Hematopoietic multipotent progenitor cell treated with erythropoietin and hydrocortisone succinate and interleukin-3 and kit ligand, for 8 days (in vitro differentiated cells): ENCODE measurements around the gene GBA2.

Experiments
- DNase-seq: peaks from one replicate; pipeline ENCODE4 v3.0.0-alpha.2; 2015

GBA2 gene

DNA sequence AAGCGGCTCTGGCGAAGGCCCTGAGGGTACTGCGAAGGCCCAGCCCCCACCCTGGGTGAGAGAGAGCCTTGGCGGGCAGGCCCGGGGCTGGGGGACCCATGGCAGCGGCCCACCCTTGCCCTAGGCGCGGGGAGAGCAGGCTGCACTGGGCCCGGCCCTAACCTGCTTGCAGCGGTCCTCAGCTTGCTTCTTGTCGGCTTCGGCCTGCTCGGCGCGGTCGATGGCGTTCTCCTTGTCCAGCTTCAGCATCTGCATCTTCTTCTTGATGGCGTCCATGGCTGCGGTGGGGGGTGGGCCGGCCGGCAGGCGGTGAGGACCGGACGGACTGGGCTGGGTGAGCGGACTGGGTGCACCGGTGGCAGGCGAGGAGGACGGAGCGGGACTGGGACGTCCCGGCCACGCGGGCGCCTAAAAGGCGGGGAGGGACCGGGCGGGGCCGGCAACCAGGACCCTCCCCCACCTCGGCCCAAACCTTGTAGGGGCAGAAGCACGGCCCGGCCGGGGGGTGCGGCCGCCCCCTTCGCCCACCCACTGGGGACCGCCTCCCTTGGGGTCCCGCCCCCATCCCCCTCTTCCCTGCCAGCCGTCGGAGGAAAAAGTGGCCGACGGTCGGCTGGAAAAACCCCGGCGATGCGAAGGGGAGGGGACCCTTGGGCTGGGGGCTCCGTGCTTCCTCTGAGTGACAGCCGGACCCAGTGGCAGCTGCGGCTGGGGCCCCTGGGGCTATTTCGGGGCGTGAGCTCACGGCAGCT, 59.3 kb downstream of the GBA2 start, which contains the start of gene TPM2:
TPM2 (minus strand) TSS at position 384 of the 752 bp plus-strand sequence; CDS start at position 276, 108 bp downstream.
- DNase-seq = no peak

DNA sequence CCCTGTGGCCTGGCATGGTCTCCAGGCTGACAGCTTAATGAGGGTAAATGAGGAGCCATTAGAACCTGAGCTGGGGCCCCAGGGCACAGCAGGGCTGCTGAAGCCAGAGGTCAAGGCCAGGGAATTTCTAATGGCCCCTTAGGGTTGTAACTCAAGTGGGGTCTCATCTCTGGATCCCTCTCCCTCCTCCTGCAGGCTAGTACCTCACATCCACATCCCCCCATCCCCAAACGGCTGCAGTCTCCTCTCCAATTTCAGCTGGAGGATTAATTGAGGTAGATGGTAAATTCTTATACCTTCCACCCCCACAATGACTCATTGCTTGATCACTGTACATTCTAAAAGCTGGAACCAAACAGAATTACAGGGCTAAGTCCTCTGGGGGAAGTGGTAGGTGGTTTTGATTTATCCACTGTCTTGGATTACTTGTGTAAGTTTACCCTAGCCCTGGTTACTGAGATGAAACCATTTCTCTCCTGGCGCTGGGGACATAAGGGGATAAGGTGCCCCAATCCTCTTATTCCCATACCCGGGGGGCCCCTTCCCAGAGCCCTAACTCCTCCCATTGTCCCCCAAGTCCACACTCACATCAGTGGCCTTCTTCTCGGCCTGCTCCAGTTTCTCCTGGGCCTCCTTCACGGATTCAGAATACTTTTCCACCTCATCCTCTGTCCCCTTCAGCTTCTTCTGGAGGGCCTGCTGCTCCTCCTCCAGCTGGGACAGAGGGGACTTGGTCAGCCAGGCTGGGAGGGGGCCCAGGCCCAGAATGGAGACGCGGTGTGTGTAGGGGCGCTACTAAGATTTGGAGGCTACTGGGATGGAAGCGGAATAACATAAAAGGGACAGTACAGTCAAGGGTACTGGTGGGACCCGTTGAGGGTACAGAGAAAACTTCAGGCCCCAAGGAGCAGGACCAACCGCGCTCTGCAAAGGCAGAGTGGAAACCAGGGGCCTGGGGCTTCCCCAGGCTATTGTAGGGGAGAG, 60.2 kb downstream of the GBA2 start:
- DNase-seq = no peak

DNA sequence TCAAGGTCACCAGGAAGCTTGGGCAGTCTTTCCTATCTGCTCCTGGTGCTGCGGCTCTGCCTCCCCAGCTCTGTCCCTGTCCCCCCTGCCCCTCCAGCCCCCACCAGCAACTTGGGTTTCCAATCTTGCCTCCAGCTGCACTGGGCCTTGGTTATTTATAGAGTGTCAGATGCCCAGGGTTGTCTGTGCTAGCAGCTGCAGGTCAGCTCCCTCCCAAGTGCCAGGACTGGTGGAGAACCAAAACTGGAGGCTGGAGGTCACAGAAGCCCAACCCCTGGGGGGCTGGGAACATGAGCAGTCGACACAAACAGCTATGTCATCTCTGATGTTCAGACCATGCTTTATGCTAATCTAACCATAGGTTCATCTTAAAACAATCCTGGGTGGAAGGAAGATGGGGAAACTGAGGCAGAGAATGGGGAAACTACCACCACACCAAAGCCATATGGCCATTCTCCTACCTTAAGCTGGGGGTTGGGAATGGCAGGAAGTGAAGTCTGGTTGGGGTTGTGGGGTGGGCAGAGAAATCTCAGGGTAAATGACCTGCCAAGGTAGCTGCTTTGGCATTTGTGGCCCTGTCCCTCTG, 61.0 kb downstream of the GBA2 start:
- DNase-seq = no peak

DNA sequence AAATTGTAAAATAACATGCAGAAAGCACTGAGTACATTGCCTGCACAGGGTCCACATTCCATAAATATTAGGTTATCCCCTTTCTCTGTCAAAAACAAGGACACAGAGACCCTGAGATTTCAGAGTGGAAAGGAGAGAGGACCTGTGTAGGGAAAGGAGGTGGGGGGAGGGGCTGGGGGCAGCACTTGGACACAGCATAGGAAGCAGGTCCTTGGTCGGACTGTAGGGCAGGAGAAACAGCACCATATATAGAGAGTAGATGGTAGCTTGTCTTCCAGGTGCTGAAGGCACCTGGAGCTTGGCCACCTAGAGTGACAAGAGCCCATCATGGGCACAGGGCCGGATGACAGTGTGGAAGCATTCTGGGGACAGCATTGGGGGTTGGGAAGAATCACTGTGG, 61.7 kb downstream of the GBA2 start:
- no peak for DNase-seq
